Cerebellar nuclear complex (tissue), 1 donor: Measurements from ENCODE around the gene IQCF5.
"Not testable (repeated sequence)": the region's sequence is repeated elsewhere in the genome, so short reads cannot be mapped to it uniquely, and the experiment has no call there.

Experiments
- DNase-seq, 2 experiments: peaks; one replicate each; lab custom pipeline; 2025; lab: John Stamatoyannopoulos, UW

Gene IQCF5

DNA sequence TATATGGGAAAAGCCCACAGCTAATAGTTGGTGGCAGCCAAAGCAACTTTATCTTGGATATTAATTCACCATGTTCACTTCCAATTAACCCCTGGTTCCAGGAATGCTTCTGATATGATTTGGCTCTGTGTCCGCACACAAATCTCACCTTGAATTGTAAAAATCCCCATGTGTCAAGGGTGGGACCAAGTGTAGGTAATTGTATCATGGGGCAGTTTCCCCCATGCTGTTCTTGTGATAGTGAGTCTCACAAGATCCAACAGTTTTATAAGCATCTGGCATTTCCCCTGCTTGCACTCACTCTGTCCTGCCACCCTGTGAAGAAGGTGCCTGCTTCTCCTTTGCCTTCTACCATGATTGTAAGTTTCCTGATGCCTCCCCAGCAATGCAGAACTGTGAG is 6.5 kb downstream of the IQCF5 start:
- not testable (repeated sequence) for DNase-seq

- DNase-seq = no peak
These were observed 12.5 kb downstream of the IQCF5 start for GRCh38 chr3:51862886-51863285.

GRCh38 chr3:51860703-51861665 is 14.4 kb downstream of the IQCF5 start, which contains the start of gene IQCF2:
TSS of gene IQCF2 (plus strand) at chr3:51861615. CDS start at chr3:51861667, 52 bp downstream.
- no peak for DNase-seq

DNA sequence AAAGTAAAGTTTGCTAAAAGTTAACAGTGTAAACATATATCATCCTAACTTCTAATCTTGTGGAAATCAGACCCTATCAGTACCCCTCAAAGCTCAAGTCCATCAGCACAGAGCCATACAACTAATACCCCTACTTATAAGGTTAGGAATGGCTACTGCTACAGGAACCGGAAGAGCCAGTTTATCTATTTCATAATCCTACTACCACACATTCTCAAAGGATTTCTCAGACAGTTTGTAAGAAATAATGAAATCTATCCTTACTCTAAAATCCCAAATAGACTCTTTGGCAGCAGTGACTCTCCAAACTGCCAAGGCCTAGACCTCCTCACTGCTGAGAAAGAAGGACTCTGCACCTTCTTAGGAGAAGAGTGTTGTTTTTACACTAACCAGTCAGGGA is 20.0 kb downstream of the IQCF5 start:
- not testable (repeated sequence) for DNase-seq

GRCh38 chr3:51845129-51845528 is 30.3 kb downstream of the IQCF5 start:
- DNase-seq = no peak

- DNase-seq = no peak
These were observed 38.8 kb downstream of the IQCF5 start for GRCh38 chr3:51836606-51837005.

GRCh38 chr3:51830836-51831385 is 44.5 kb downstream of the IQCF5 start:
- DNase-seq = no peak

DNA sequence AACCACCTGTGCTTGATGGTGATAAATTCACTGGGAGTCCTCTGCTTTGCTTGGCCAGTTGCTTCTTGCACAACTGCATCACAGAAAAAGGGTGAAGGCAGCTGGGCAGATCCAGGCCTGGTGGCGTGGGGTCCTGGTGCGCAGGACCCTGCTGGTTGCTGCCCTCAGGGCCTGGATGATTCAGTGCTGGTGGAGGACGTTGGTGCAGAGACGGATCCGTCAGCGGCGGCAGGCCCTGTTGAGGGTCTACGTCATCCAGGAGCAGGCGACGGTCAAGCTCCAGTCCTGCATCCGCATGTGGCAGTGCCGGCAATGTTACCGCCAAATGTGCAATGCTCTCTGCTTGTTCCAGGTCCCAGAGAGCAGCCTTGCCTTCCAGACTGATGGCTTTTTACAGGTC is 45.1 kb downstream of the IQCF5 start:
- DNase-seq = no peak

- no peak for DNase-seq
These were observed 47.1 kb downstream of the IQCF5 start for GRCh38 chr3:51828297-51828696.
